Neural progenitor cell (in vitro differentiated cells): Measurements from ENCODE around the gene MACROD2. TPM values are rescaled to one million over a fixed set of nuclear protein-coding genes. Genes with fewer than 3 reads are reported as not detected.

Experiments
- DNase-seq: peaks from one replicate; pipeline ENCODE4 v3.0.0-alpha.2; 2016; ENCODE audit warnings: low spot score
- H2AFZ ChIP-seq: fragments of 200-600 bp; sonication (generic); replicated peaks from 2 replicates; pipeline ENCODE4 v1.6.1; 2016; ENCODE audit warnings: antibody characterized with exemption
- H3F3A ChIP-seq: fragments of 200-600 bp; sonication (generic); 2 replicates; pipeline ENCODE4 v1.6.1; 2016; ENCODE audit warnings: antibody characterized with exemption, low read depth
- H3K27ac ChIP-seq: fragments of 200-600 bp; sonication (generic); 2 replicates; pipeline ENCODE4 v1.5.1; 2016; ENCODE audit warnings: mild to moderate bottlenecking
- H3K27me3 ChIP-seq: fragments of 200-600 bp; sonication (generic); 2 replicates; pipeline ENCODE4 v1.6.1; 2016; ENCODE audit warnings: mild to moderate bottlenecking, moderate library complexity
- H3K36me3 ChIP-seq: fragments of 200-600 bp; sonication (generic); 2 replicates; pipeline ENCODE4 v1.5.1; 2016
- H3K4me1 ChIP-seq: fragments of 200-600 bp; sonication (generic); 2 replicates; pipeline ENCODE4 v1.6.1; 2016; ENCODE audit warnings: mixed run types
- H3K4me2 ChIP-seq: fragments of 200-600 bp; sonication (generic); 2 replicates; pipeline ENCODE4 v1.6.1; 2016
- H3K4me3 ChIP-seq: fragments of 200-600 bp; sonication (generic); 2 replicates; pipeline ENCODE4 v1.5.1; 2016
- H3K79me2 ChIP-seq: fragments of 200-600 bp; sonication (generic); 2 replicates; pipeline ENCODE4 v1.6.1; 2016; ENCODE audit warnings: low read depth
- H3K9ac ChIP-seq: fragments of 200-600 bp; sonication (generic); 2 replicates; pipeline ENCODE4 v1.6.1; 2016
- H3K9me3 ChIP-seq: fragments of 200-600 bp; sonication (generic); 2 replicates; pipeline ENCODE4 v1.5.1; 2016; ENCODE audit warnings: low read depth
- H4K20me1 ChIP-seq: fragments of 200-600 bp; sonication (generic); 2 replicates; pipeline ENCODE4 v1.6.1; 2016; ENCODE audit warnings: low read depth
- H3K27ac Mint-ChIP-seq: 3 replicates; pipeline ENCODE4 v1.8.0; 2021; ENCODE audit warnings: mixed read lengths
- H3K27me3 Mint-ChIP-seq: 2 replicates; pipeline ENCODE4 v1.8.0; 2022; ENCODE audit warnings: low read depth, mild to moderate bottlenecking, inconsistent platforms, moderate library complexity, mixed read lengths; ENCODE audit not compliant: insufficient read depth
- H3K36me3 Mint-ChIP-seq: 3 replicates; pipeline ENCODE4 v1.8.0; 2021; ENCODE audit warnings: mixed read lengths
- H3K4me1 Mint-ChIP-seq: 3 replicates; pipeline ENCODE4 v1.8.0; 2021; ENCODE audit warnings: mixed read lengths
- H3K4me3 Mint-ChIP-seq: 3 replicates; pipeline ENCODE4 v1.8.0; 2021; ENCODE audit warnings: mild to moderate bottlenecking, moderate library complexity, mixed read lengths
- H3K9me3 Mint-ChIP-seq: 3 replicates; pipeline ENCODE4 v1.8.0; 2020; ENCODE audit warnings: mixed read lengths
- EZH2 ChIP-seq: fragments of 200-600 bp; sonication (generic); IDR thresholded peaks from 2 replicates; pipeline ENCODE4 v1.6.1; 2017; ENCODE audit warnings: antibody characterized with exemption, mild to moderate bottlenecking, moderate library complexity
- EZH2phosphoT487 ChIP-seq: fragments of 200-600 bp; sonication (generic); IDR thresholded peaks from 2 replicates; pipeline ENCODE4 v1.6.1; 2017; ENCODE audit warnings: antibody characterized with exemption
- total RNA-seq: library from RNA; depleted of rRNA; stranded (reverse); fragments of >200 nt; gene quantifications from 2 replicates; pipeline ENCODE4 v1.2.3, GENCODE V29; 2015; ENCODE audit warnings: low replicate concordance
- TF ChIP-seq, protein P1 (sequence below): fragments of 200-600 bp; sonication (generic); IDR thresholded peaks from 2 replicates; pipeline ENCODE4 v1.5.1; 2017; ENCODE audit warnings: antibody characterized with exemption, mild to moderate bottlenecking

Gene MACROD2
- total RNA-seq, 1 donor from 2014 or later: 11.9 TPM

DNA sequence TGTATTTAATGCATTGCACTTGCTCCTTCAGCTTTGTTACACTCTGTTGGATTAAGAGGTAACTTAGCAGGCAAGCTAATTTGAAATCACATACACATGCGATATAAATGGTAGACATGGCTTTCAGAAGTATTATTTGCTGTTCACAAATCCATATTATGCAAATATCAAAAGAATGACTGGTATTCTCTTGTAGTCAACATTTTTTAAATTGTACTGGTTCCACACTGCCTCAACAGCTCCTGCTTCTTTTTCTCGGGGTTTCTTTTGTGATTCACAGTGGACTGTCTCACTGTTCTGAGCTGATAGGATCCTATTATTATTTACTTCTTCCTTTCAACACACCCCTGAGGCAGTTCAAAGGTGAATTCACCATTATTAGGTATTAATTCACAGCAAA lies 1650.5 kb downstream of the MACROD2 start:
- Mint-ChIP-seq H3K36me3 (no peaks in the 10 kb centered on the region), H3K9me3 (peaks cover 21% of the 10 kb centered on the region), H3K4me1 (peaks cover 6% of the 10 kb centered on the region), H3K27me3 (no peaks in the 10 kb centered on the region), H3K27ac (no peak overlapping the region), H3K4me3 (no peak overlapping the region)
- no peaks in the 10 kb centered on the region for H3K9me3 ChIP-seq
- H4K20me1 ChIP-seq: no peaks in the 10 kb centered on the region
- H3K9ac ChIP-seq: no peak overlapping the region
- no peak overlapping the region for H2AFZ ChIP-seq
- H3K27ac ChIP-seq: no peak overlapping the region
- no peak overlapping the region for H3K4me2 ChIP-seq
- H3F3A ChIP-seq: no peaks in the 10 kb centered on the region
- H3K36me3 ChIP-seq: no peaks in the 10 kb centered on the region
- no peak overlapping the region for H3K4me3 ChIP-seq
- H3K4me1 ChIP-seq: no peaks in the 10 kb centered on the region
- H3K79me2 ChIP-seq: no peaks in the 10 kb centered on the region
- DNase-seq: no peak
- TF ChIP-seq EZH2phosphoT487 (no peak), EZH2 (no peak)
- TF ChIP-seq, protein P1, sequence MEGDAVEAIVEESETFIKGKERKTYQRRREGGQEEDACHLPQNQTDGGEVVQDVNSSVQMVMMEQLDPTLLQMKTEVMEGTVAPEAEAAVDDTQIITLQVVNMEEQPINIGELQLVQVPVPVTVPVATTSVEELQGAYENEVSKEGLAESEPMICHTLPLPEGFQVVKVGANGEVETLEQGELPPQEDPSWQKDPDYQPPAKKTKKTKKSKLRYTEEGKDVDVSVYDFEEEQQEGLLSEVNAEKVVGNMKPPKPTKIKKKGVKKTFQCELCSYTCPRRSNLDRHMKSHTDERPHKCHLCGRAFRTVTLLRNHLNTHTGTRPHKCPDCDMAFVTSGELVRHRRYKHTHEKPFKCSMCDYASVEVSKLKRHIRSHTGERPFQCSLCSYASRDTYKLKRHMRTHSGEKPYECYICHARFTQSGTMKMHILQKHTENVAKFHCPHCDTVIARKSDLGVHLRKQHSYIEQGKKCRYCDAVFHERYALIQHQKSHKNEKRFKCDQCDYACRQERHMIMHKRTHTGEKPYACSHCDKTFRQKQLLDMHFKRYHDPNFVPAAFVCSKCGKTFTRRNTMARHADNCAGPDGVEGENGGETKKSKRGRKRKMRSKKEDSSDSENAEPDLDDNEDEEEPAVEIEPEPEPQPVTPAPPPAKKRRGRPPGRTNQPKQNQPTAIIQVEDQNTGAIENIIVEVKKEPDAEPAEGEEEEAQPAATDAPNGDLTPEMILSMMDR: no peak
- H3K27me3 ChIP-seq: no peaks in the 10 kb centered on the region

DNA sequence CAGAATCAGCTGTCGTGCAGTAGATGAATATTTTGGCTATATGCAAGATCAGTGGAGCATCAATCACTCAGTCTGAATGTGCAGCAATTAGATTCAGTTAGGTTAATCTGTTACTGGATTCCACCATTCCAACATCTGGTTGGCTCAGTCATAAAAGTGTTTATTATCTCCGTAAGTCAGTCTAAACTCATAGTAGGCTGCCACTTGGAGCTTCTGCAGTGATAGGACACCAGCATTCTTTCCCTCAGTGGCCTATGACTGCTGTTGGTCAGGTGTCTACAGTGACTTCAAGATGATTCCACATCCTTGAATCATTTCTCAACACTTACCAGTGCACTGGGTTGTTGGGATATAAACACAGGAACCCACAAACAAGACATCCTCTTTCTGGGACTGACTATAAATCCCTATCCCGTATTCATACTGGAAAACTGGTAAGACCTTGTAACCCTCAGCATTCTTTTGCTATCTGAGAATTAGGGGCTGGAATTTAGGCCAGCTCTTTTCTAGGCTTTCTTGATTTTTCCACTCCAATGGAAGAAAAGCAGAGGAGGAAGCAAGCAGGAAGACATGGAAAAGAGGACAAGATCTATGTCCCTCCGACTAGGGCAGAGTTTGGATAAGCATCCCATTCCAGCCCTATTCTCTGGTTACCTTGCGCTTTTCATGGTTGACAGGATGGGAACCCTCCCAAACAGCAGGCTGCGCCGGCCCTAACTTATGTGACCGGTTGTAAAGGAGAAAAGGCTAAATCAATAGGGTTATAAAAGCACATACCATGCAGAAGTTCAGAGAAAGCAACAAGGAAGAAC lies 1658.3 kb downstream of the MACROD2 start:
- Histone ChIP-seq H3K4me2 (no peak overlapping the region), H3K79me2 (no peaks in the 10 kb centered on the region), H3K36me3 (no peaks in the 10 kb centered on the region), H3K4me3 (no peak overlapping the region), H4K20me1 (no peaks in the 10 kb centered on the region), H3K9me3 (no peaks in the 10 kb centered on the region), H3F3A (no peaks in the 10 kb centered on the region), H2AFZ (no peak overlapping the region), H3K27me3 (no peaks in the 10 kb centered on the region), H3K4me1 (peaks cover 11% of the 10 kb centered on the region), H3K27ac (no peak overlapping the region), H3K9ac (no peak overlapping the region)
- no peaks in the 10 kb centered on the region for H3K36me3 Mint-ChIP-seq
- H3K4me3 Mint-ChIP-seq: no peak overlapping the region
- peaks cover 19% of the 10 kb centered on the region for H3K4me1 Mint-ChIP-seq
- TF ChIP-seq EZH2phosphoT487: no peak
- no peak for TF ChIP-seq EZH2
- TF ChIP-seq, protein P1: no peak
- no peaks in the 10 kb centered on the region for H3K27me3 Mint-ChIP-seq
- no peak overlapping the region for H3K27ac Mint-ChIP-seq
- DNase-seq: no peak
- peaks cover 3% of the 10 kb centered on the region for H3K9me3 Mint-ChIP-seq

DNA sequence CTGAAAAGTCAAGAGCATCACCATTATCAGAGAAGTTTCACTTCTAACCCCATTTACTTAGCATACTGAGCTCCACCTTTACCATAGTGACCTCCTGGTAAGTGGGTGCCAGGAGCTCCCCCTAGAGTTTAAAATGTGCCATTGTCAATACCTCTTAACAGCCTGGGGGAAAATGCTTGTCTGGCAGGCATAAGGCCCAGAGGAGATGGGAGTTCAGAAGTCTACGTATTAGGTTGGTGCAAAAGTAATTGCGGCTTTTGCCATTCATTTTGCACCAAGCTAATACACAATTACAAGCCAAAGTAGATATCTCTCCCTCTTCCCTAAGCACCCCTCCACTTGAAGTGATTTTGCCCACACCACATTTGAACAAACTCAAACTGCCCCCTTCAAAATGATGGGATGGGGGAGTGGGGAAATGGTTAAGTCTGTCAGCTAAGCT lies 1658.9 kb downstream of the MACROD2 start:
- no peak overlapping the region for H3K27ac ChIP-seq
- Mint-ChIP-seq H3K36me3 (no peaks in the 10 kb centered on the region), H3K4me1 (peaks cover 23% of the 10 kb centered on the region), H3K4me3 (no peak overlapping the region), H3K27me3 (no peaks in the 10 kb centered on the region), H3K27ac (no peak overlapping the region), H3K9me3 (peaks cover under 1% of the 10 kb centered on the region)
- TF ChIP-seq EZH2phosphoT487: no peak
- TF ChIP-seq, protein P1: peak; percentile 75
- H3K4me3 ChIP-seq: no peak overlapping the region
- H3K4me1 ChIP-seq: peaks cover 14% of the 10 kb centered on the region
- H3K9me3 ChIP-seq: no peaks in the 10 kb centered on the region
- no peaks in the 10 kb centered on the region for H3K79me2 ChIP-seq
- no peaks in the 10 kb centered on the region for H3K27me3 ChIP-seq
- DNase-seq: peak; percentile 74
- no peak overlapping the region for H2AFZ ChIP-seq
- H3K9ac ChIP-seq: no peak overlapping the region
- H3K4me2 ChIP-seq: no peak overlapping the region
- H4K20me1 ChIP-seq: no peaks in the 10 kb centered on the region
- H3F3A ChIP-seq: no peaks in the 10 kb centered on the region
- no peaks in the 10 kb centered on the region for H3K36me3 ChIP-seq
